ENCODE results near the gene VAMP8.
"Not testable (repeated sequence)": the region's sequence is repeated elsewhere in the genome, so short reads cannot be mapped to it uniquely, and the experiment has no call there.

VAMP8 gene

DNA sequence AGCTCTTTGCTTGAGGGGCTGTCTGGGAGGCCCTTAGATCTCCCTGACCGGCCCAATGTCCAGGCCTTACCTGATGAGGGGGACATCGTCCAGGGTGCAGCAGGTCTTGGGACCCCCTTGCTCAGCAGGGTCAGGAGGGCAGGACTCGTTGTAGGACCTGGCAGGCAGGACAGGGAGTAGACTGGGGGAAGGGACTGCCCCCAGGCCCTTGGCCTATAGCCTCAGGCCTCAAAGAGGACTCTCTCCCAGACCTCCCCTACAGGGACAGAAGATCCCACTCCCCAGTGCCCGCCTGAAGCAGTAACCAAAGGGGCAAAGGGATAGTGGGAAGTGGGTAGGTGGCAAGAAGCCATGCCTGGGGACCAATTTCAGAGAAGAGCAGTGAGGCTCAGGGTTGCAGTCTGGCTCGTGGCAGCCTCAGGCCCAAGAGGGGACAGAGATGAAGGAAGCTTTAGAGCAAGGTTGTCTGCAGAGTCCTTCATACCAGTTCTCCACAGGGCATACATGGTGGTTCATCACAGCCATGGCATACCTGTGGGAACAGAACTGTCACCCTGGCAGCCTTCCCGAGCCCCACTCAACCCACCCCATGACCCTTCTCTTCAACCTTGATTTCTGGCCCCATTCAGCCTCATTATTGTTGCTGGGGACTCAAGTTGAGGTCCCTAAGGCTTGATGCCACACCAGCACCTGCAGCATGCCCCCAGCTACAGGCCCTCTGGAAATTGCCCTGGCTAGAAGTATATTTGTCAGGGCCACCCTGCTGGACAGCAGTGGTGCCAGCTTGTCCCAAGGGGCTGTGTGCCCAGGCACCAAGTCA is 23.8 kb downstream of the VAMP8 start:
- DNase-seq: no peak

DNA sequence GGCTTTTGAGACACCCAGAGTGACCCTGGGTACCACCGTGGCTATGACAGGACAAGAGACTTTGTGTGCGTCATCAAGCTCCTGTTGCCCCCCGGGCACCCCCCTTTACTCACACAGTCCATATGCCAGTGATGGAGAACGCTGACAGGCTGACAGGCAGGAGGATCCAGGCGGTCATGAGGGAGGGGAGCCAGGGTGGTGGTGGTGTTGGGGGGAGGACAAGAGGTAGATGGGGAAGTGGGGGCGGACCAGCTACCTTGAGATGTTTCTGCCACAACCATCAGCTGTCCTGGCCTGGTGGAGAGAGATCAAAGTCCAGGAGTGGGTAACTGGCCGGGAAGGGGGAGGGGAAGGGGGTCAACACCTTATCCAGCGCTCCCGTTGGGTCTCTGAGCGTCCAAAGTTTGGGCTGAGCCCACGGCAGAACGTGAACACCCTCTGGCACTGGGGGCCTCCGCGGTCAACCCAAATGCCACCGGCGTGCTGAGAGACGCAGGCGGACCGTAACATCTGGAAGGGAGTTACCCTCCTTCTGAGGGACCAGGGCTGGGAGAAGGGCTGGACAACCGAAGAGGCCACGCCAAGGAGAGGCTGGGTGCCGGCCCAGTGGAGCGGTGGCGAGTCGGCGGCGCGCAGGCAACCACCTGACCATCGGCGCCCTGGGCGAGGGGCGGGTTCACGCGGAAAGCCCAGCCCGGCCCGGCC is 24.5 kb downstream of the VAMP8 start:
- peak in 1 of 2 experiments; percentile 46 for DNase-seq

- DNase-seq: peak; percentile 81 to 88
These were observed 25.3 kb downstream of the VAMP8 start, which contains the start of gene TMEM150A for GRCh38 chr2:85602476-85603234. TMEM150A (minus strand) TSS chr2:85602698; CDS start chr2:85601948, 750 bp downstream.

GRCh38 chr2:85604133-85604444 is 26.7 kb downstream of the VAMP8 start:
- not testable (repeated sequence) for DNase-seq

- no peak for DNase-seq
These were observed 27.4 kb downstream of the VAMP8 start for GRCh38 chr2:85604568-85605339.

GRCh38 chr2:85605406-85606115 is 28.2 kb downstream of the VAMP8 start:
- no peak for DNase-seq

DNA sequence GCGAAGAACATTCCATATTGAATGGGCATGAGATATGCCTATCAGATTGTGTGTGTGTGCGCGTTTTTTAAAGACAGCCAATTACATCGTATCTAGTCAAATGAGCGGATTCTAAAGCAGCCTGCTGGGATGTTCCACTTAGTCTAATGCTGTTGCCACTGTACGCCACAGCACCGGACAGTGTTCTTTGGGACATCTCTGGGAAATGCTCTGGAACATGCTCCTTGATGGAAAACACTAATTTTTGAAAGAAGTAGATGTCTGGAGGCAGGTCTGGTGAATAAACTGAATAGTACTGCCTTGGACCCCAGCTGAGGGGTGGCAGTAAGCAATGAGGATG is 28.7 kb downstream of the VAMP8 start:
- DNase-seq: no peak

DNA sequence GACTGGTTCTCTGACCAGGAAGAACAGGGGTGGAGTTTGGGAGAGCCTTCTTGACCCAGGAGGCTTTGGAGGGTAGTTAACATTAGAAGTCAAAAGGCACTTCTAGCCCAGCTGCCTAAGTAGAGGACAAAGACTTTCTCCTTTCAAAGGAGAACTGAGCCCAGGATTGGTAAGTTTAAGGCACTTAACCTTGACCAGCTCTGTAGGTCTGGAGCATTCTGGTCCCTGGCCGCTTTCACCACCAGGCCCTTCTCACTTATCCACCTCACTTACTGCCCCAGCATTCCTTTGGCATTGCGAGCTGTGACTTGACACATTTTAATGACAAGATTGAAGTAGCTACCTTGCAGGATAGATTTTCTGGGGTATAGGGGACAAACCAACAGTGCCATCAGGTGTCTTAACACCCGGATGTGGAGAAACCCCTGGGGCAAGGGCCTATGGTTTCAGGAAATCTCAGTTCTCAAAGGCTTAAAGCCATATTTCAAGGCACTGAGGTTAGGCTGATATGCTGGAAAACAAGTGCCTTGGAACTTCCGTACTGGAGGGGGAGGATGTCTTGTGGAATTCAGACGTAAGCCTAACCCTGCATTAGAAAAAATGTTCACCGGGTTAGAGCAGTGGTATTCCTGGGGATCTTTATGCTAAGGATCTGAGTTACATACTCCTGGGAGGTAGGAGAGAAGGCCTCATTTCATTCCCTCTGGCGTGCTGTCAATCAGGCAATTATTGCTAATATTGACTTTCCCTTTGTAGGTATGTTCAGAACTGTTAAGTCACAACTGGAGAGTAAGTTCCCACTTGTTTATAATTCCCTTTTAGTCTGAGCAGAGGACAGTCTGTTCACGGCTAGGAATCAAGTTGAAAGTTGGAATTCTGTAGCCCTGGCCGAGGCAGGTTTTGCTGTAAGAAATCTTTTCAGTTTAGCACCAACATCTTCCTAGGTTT is 30.2 kb downstream of the VAMP8 start:
- DNase-seq: no peak

DNA sequence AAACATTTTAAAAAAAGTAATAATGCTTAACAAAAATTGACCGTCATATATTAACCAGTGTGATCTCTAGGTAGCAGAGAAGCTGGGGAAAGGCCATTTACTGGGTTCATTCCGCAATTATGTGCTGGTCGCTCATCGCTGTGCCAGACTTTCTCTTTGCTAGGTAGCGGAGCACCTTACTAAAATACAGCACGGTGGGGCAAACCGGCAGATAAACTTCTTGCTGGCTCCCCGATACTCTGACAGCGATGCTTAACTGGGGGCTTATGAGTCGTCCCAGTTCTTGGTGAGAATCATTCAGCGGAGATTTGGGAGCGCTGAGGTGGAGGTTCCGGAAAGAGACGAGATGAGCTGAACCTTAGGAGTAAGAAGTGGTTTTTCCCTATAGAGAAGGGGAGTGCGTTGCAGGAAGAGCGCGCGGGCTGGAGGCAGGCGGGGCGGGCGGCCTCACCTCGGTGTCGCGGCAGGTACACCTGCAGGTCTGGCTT is 33.9 kb downstream of the VAMP8 start:
- DNase-seq: no peak

- peak; percentile 69 to 81 for DNase-seq
These were observed 34.6 kb downstream of the VAMP8 start, which contains the start of gene C2orf68 for GRCh38 chr2:85611705-85612587. C2orf68 (minus strand) TSS chr2:85612066; CDS start chr2:85611984, 82 bp downstream.

GRCh38 chr2:85613717-85614515 is 36.5 kb downstream of the VAMP8 start:
- DNase-seq: peak in 1 of 2 experiments; percentile 47

DNA sequence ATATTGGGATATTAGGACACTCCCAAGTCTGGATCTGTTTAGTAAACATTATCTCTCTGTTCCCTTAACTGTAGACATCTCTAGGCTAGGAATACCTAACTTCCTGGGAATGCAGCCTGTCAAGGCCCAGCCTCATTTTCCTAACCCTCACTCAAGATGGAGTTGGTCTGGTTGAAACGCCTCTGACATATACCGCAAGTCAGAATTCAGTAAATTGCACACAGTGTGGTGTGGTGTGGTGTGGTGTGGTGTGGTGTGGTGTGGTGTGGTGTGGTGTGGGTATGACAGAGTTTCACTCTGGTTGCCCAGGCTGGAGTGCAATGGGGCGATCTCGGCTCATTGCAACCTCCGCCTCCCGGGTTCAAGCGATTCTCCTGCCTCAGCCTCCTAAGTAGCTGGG is 37.4 kb downstream of the VAMP8 start:
- DNase-seq: not testable (repeated sequence)

- no peak for DNase-seq
These were observed 38.0 kb downstream of the VAMP8 start for GRCh38 chr2:85615413-85615728.

DNA sequence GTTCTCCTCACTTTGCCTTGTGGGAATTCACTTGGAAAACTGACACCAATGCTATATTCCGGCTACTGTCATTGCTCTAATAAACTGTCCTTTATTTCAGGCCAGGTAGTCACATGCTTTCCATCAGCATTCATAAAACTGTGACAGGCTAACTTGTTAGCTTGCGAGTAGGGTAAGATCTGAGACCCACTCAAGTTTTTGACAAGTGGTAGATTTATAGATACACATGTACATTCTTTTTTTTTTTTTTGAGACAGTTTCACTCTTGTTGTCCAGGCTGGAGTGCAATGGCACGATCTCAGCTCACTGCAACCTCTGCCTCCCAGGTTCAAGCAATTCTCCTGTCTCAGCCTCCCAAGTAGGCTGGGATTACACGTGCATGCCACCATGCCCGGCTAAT is 40.3 kb downstream of the VAMP8 start:
- not testable (repeated sequence) for DNase-seq

GRCh38 chr2:85619617-85620016 is 42.2 kb downstream of the VAMP8 start:
- DNase-seq: no peak

GRCh38 chr2:85621338-85621737 is 44.0 kb downstream of the VAMP8 start:
- DNase-seq: no peak

DNA sequence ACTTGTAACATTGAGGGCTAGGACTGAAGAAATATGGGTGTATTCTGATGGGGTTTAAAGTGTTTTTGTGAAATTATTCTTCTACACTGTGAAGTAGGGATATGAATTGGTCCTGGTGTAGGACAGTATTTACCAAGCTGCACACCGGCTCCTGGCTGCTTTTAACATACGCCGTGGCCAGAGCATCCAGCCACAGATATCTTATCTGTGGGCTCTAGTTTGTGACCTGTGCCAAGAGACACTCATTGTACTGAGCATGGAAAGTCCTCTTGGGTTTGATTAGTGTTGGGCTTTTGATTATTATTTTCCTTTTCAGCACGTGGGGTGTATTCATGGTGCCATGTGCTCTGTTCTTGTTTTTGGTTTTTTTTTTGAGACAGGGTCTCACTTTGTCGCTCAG is 46.6 kb downstream of the VAMP8 start:
- DNase-seq: no peak

- no peak for DNase-seq
These were observed 51.3 kb downstream of the VAMP8 start for GRCh38 chr2:85628658-85629057.

DNA sequence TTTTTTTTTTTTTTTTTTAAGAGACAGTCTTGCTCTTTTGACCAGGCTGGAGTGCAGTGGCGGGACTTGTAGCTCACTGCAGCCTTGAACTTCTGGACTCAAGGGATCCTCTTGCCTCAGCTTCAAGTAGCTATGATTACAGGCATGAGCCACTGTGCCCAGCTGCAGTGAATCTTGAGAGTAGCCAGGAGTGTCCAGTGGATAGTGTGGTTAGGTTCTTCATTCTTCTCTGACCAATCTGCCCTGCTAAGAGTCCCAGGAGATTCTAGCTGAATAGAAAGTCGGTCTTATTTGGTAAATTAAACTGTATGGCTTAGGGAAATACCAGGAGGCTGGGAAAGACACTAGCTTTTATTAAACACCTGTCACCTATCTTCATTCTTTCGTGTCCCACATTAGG is 53.9 kb downstream of the VAMP8 start:
- no peak for DNase-seq
